GM10248 (cell line): ENCODE data around the gene KHSRP.

Experiments
- CTCF ChIA-PET: fragments of 300-600 bp; sonication (Branson Sonifier 250); formaldehyde crosslinking; extraction: SDS; loops from one replicate; lab custom pipeline; 2021; ENCODE audit warnings: antibody characterized with exemption; lab: Yijun Ruan, JAX
- POLR2A ChIA-PET: fragments of 350-650 bp; sonication (Branson Sonifier 250); formaldehyde crosslinking; extraction: SDS; loops from one replicate; lab custom pipeline; 2020; ENCODE audit warnings: antibody characterized with exemption; lab: Yijun Ruan, JAX
- DNase-seq: peaks from one replicate; pipeline ENCODE4 v3.0.0; 2012; ENCODE audit errors: extremely low spot score
- TF ChIP-seq, protein P1 (sequence below): IDR thresholded peaks from 2 replicates; pipeline ENCODE4 v1.5.1; 2012; ENCODE audit warnings: mild to moderate bottlenecking, low read depth; ENCODE audit errors: extremely low read depth, missing control alignments, control extremely low read depth

Gene KHSRP

DNA sequence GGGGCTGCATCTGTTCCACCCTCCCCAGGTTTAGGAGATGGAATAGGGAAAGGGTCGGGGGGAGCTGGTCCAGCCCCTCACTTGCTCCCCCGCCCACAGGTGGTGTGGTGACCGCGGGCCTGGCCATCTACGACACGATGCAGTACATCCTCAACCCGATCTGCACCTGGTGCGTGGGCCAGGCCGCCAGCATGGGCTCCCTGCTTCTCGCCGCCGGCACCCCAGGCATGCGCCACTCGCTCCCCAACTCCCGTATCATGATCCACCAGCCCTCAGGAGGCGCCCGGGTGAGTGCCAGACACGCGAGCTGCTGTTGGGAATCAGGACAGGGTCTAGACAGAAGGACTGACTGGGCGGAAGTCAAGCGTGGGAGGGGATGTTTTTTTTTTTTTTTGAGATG, 60.3 kb downstream of the KHSRP start:
- TF ChIP-seq, protein P1, sequence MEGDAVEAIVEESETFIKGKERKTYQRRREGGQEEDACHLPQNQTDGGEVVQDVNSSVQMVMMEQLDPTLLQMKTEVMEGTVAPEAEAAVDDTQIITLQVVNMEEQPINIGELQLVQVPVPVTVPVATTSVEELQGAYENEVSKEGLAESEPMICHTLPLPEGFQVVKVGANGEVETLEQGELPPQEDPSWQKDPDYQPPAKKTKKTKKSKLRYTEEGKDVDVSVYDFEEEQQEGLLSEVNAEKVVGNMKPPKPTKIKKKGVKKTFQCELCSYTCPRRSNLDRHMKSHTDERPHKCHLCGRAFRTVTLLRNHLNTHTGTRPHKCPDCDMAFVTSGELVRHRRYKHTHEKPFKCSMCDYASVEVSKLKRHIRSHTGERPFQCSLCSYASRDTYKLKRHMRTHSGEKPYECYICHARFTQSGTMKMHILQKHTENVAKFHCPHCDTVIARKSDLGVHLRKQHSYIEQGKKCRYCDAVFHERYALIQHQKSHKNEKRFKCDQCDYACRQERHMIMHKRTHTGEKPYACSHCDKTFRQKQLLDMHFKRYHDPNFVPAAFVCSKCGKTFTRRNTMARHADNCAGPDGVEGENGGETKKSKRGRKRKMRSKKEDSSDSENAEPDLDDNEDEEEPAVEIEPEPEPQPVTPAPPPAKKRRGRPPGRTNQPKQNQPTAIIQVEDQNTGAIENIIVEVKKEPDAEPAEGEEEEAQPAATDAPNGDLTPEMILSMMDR, result no peak
- ChIA-PET CTCF (interaction anchor here (0.9 kb wide), 1 partner anchor 316 kb away, joined by 3 read pairs; no protein-coding TSS in a partner anchor), POLR2A (interaction anchor here (0.7 kb wide), 1 partner anchor 155 kb away, joined by 6 read pairs; no protein-coding TSS in a partner anchor)
- DNase-seq, result no peak
